HG02870 (cell line): ENCODE measurements around the gene FARP2.
"Not testable (repeated sequence)": the region's sequence is repeated elsewhere in the genome, so short reads cannot be mapped to it uniquely, and the experiment has no call there.

ENCODE experiments used
- ATAC-seq: cut with Tn5 transposase; IDR thresholded peaks from one replicate; pipeline ENCODE4 v1.9.1; 2021; ENCODE audit warnings: mild to moderate bottlenecking, moderate library complexity; ENCODE audit not compliant: unreplicated experiment

Gene FARP2, protein sequence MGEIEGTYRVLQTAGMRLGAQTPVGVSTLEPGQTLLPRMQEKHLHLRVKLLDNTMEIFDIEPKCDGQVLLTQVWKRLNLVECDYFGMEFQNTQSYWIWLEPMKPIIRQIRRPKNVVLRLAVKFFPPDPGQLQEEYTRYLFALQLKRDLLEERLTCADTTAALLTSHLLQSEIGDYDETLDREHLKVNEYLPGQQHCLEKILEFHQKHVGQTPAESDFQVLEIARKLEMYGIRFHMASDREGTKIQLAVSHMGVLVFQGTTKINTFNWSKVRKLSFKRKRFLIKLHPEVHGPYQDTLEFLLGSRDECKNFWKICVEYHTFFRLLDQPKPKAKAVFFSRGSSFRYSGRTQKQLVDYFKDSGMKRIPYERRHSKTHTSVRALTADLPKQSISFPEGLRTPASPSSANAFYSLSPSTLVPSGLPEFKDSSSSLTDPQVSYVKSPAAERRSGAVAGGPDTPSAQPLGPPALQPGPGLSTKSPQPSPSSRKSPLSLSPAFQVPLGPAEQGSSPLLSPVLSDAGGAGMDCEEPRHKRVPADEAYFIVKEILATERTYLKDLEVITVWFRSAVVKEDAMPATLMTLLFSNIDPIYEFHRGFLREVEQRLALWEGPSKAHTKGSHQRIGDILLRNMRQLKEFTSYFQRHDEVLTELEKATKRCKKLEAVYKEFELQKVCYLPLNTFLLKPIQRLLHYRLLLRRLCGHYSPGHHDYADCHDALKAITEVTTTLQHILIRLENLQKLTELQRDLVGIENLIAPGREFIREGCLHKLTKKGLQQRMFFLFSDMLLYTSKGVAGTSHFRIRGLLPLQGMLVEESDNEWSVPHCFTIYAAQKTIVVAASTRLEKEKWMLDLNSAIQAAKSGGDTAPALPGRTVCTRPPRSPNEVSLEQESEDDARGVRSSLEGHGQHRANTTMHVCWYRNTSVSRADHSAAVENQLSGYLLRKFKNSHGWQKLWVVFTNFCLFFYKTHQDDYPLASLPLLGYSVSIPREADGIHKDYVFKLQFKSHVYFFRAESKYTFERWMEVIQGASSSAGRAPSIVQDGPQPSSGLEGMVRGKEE

GRCh38 chr2:241355983-241356870 is at the start of gene FARP2:
FARP2 (plus strand) TSS chr2:241356285; CDS start chr2:241373108, 16,823 bp downstream.
- peak; percentile 83 for ATAC-seq

GRCh38 chr2:241307055-241307454 is 49.0 kb upstream of the FARP2 start:
- ATAC-seq: no peak

DNA sequence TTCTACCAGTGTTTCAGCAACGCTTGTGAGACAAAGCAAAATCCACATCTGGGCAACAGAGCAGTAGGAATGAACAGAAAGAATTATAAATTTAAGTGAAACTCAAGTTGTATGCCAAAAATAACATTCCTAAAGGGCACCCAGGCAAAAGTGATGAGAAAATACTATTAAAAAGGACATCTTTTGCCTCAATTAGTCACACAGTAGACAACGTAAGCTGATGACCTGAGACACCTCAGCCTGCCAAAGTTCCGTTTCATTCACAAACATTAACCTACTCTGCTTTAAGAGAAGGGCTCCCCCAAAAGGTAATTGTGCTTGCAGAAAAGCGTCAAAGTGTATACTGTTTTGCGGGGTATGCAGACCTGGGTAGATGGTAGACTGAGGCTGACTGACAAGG is 47.8 kb upstream of the FARP2 start:
- no peak for ATAC-seq

DNA sequence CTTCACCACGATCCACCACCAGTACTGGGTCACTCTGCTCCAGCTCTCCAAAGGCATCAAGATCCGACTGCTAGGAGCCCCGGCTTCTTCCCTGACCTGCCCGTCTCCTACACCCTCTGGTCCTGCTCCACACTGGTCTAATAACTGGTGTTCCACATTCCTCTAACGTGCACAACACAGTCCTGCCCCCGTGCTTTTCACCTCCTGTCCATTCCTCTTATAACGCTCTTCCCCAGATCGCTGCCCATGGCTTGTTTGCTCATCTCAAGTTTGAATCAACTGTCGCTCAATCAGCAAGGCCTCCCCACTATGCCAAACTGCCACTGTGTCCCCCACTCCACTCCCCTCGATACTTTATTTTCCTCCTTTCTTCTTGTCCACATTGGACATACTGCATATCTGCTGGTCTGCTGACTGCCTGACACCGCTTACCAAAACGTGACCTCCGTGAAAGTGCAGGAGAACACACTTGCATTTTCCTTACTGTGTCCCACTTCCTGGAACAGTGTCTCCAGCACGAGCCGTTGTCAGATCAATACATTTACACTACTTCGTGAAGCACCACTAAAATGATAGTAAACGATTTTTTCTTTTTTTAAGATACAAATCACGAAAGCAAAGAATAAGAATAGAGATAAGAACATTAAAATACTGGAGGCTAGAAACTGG is 47.1 kb upstream of the FARP2 start:
- no peak for ATAC-seq

- peak; percentile 58 for ATAC-seq
Measured at GRCh38 chr2:241309684-241310117, 46.4 kb upstream of the FARP2 start.

- ATAC-seq: no peak
Measured at GRCh38 chr2:241310917-241311566, 45.0 kb upstream of the FARP2 start.

DNA sequence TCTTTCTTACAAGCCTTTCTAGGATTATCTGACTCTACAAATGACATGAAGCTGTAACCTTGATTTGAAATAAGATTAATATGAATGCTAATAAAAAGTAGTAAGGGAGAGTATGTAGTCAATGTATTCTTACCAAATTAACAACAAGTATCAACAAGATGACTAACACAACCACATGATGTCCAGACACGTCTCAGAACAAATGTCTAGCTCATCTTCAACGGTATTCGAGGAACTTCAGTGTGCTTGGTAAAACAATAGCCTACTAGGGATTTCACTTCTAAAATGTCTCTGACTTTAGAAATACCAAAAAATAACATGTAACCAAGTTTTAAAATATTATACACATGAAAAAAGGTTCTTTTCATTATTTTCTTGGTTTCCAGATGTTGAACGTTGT is 44.0 kb upstream of the FARP2 start:
- no peak for ATAC-seq

GRCh38 chr2:241313543-241314095 is 42.5 kb upstream of the FARP2 start:
- no peak for ATAC-seq

DNA sequence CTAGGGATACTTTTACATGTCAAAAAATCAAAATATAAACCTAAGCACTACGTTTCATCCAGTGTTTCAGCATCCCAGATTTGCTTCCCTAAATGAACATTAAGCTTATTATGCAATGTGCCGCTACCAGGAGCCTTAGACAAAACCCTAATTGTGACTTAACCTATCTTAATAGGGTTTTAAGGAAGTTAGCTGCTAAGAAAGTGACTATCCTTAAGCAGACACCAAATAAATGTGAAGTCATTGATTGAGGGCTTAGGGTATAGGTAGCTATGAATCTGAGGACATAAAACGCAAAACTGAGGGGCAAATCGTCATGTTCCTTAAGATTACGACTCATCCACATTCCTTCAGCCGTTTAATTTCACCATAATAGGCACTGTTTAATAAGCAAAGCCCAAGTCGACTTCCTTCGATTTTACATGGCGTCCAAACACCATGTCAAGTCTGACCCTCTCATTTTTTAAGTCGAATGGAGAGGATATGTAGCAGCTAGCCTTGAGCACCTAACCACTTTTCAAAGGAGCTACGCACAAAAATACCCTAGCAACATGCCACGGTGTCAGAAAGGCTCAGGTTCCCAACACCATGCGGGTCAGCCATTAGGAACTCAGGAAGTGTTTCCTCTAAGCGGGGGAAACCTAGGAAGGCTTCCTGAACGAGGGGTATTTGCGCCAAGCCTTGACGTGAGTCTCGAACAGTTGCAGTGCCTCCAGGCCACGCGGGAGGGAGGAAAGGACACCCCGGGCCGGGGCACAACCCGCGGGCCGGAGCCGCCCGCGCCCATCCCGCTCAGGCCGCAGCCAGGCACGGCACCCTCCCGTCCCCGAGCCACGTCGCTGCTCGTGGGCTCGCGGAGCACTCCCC is 41.6 kb upstream of the FARP2 start:
- ATAC-seq: peak; percentile 3

DNA sequence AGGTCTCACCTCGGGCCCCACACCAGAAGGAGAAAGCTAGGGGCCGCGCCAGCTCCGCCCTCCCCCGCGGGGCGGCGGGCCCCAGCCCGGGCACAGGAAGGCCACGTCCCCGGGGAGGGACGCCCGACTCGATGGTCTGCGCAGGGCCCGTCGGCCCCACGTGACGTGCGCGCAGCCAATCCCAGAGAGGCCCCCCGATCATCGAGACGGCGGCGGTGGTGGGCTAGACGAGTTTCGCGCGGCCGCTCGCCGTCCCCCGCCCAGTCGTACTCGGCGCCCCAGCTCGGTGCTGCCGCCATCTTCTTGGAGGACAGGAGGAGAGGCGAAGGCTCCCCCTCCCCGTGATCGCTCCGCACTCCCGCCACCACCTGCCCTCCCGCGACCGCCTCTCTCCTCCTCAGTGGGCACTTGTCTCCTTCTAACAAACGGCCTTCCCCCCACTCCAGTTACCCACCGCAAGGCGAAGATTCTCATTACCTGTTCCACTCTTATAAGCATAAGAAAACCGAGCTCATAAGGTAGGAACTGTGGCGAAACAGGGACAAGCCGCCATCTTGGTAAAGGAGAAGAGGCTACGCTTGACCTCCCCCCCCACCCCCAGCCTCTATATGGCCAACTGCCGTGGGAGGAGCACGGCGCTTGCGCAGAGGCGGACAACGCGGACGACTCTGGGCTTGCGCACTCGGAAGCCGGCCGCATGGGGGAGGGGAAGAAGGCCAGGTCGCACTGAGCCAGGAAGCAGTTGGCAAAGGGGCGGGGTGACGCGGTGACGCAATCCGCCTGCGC is 40.8 kb upstream of the FARP2 start, which contains the start of gene HDLBP:
HDLBP (minus strand) TSS at position 580 of the 786 bp plus-strand sequence. CDS start 48,803 bp downstream, outside the sequence.
- peak; percentile 61 for ATAC-seq

GRCh38 chr2:241315879-241316631 is 40.0 kb upstream of the FARP2 start, which contains the start of gene SEPTIN2:
SEPTIN2 (plus strand) TSS chr2:241315925; CDS start chr2:241324233, 8,308 bp downstream.
- ATAC-seq: peak; percentile 29

GRCh38 chr2:241316825-241317224 is 39.3 kb upstream of the FARP2 start:
- no peak for ATAC-seq

GRCh38 chr2:241317391-241317790 is 38.7 kb upstream of the FARP2 start:
- ATAC-seq: no peak

DNA sequence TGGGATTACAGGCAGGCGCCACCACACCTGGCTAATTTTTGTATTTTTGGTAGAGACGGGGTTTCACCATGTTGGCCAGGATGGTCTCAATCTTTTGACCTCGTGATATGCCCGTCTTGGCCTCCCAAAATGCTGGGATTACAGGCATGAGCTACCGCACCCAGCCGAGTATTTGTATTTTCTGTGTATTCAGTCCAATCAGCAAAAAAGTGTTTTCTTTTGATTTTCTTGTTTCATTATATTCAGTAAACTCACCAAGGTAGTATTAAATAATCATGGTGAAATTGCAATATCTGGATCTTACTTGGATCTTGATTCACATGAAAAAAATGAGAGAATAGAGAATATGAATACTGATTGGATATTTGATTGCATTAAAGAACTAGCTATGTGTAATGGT is 37.3 kb upstream of the FARP2 start:
- not testable (repeated sequence) for ATAC-seq

- no peak for ATAC-seq
Measured at GRCh38 chr2:241320394-241320793, 35.7 kb upstream of the FARP2 start.

DNA sequence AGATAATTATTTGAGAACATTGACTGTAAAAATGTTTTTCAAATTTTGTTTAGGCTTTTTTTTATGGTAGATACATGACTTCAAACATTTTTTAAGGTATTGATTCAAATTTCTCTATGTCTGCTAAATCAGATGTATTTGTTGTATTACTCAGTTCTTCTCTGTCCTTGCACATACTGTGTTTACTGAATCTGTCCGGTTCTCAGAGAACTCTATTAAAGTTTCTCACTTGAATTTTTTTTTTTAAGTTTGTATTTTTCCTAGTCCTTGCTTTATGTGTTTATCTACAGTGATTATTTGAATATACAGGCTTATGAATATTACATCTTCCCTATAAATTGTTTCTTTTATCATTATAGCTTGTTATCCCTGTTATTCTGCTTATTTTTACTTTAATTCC is 35.1 kb upstream of the FARP2 start:
- no peak for ATAC-seq
